HepG2 (cell line): Measurements from ENCODE around the gene CIAO2B. TPM values are rescaled to one million over a fixed set of nuclear protein-coding genes. Genes with fewer than 3 reads are reported as not detected.
A peak's percentile ranks its signal among the peaks of the same experiment; 100 is the strongest.

Source experiments
- ARID3A ChIP-seq: IDR thresholded peaks from 2 replicates; pipeline ENCODE4 v1.6.1; 2012; ENCODE audit warnings: low read depth, low read length, improper control_type of control experiment
- ARNT ChIP-seq: fragments of 450-650 bp; IDR thresholded peaks from 2 replicates; pipeline ENCODE4 v1.6.1; 2017
- ATF6 ChIP-seq: sonication (generic); formaldehyde crosslinking; conservative IDR thresholded peaks from 2 replicates; pipeline ENCODE4 v1.4.0; 2020; ENCODE audit warnings: missing genetic modification reagents
- BATF2 ChIP-seq: sonication (generic); formaldehyde crosslinking; IDR thresholded peaks from 2 replicates; pipeline ENCODE4 v1.8.0; 2022; ENCODE audit warnings: mild to moderate bottlenecking, missing genetic modification reagents, moderate library complexity
- CBX1 ChIP-seq: IDR thresholded peaks from one replicate; pipeline ENCODE4 v1.6.1; 2016; ENCODE audit warnings: antibody characterized with exemption, low read depth
- CERS6 ChIP-seq: sonication (generic); formaldehyde crosslinking; IDR thresholded peaks from 2 replicates; pipeline ENCODE4 v1.5.0; 2020; ENCODE audit warnings: missing genetic modification reagents
- CREB3 ChIP-seq: sonication (generic); formaldehyde crosslinking; IDR thresholded peaks from 2 replicates; pipeline ENCODE4 v1.5.0; 2020; ENCODE audit warnings: missing genetic modification reagents
- EEA1 ChIP-seq: sonication (generic); formaldehyde crosslinking; IDR thresholded peaks from 2 replicates; pipeline ENCODE4 v1.5.1; 2020; ENCODE audit warnings: mild to moderate bottlenecking, missing genetic modification reagents, borderline replicate concordance
- ESRRA ChIP-seq: sonication (generic); formaldehyde crosslinking; IDR thresholded peaks from 2 replicates; pipeline ENCODE4 v1.5.1; 2020; ENCODE audit warnings: mild to moderate bottlenecking, low read depth, missing genetic modification reagents
- FOXK2 ChIP-seq: fragments of 450-650 bp; IDR thresholded peaks from 2 replicates; pipeline ENCODE4 v1.6.1; 2016
- KDM6A ChIP-seq: IDR thresholded peaks from 2 replicates; pipeline ENCODE4 v1.6.1; 2016; ENCODE audit warnings: low read depth
- MAZ ChIP-seq, 2 experiments: sonication (generic) in 1 of 2; formaldehyde crosslinking in 1 of 2; IDR thresholded peaks; 2 replicates each; pipeline versions ENCODE4 v1.5.0 to v1.6.1; 2012 to 2020; ENCODE audit warnings: low read depth in 2 of 2, mild to moderate bottlenecking in 2 of 2, borderline replicate concordance in 1 of 2, improper control_type of control experiment in 1 of 2, low read length in 1 of 2, missing genetic modification reagents in 1 of 2, moderate library complexity in 1 of 2
- NR1H2 ChIP-seq: sonication (generic); formaldehyde crosslinking; IDR thresholded peaks from 2 replicates; pipeline ENCODE4 v1.8.1; 2022; ENCODE audit warnings: low read depth, missing genetic modification reagents, borderline replicate concordance
- SATB2 ChIP-seq: sonication (generic); formaldehyde crosslinking; IDR thresholded peaks from 2 replicates; pipeline ENCODE4 v1.5.0; 2020; ENCODE audit warnings: missing genetic modification reagents
- SRF ChIP-seq: IDR thresholded peaks from 2 replicates; pipeline ENCODE4 v1.6.1; 2011; ENCODE audit warnings: mild to moderate bottlenecking, low read depth, low read length, moderate library complexity
- SRSF1 ChIP-seq: fragments of 200-400 bp; formaldehyde crosslinking; optimal IDR thresholded peaks from 2 replicates; pipeline ENCODE3; 2017; ENCODE audit warnings: mild to moderate bottlenecking, low read depth, low read length, moderate library complexity
- TARDBP ChIP-seq: sonication (generic); formaldehyde crosslinking; IDR thresholded peaks from 2 replicates; pipeline ENCODE4 v1.8.0; 2022; ENCODE audit warnings: mild to moderate bottlenecking, missing genetic modification reagents
- ZNF207 ChIP-seq: fragments of 450-650 bp; IDR thresholded peaks from 2 replicates; pipeline ENCODE4 v1.6.1; 2016; ENCODE audit warnings: antibody characterized with exemption, borderline replicate concordance
- ZNF382 ChIP-seq: sonication (generic); formaldehyde crosslinking; IDR thresholded peaks from 2 replicates; pipeline ENCODE4 v1.5.0; 2020; ENCODE audit warnings: missing genetic modification reagents, mild to moderate bottlenecking, borderline replicate concordance
- ZNF503 ChIP-seq: sonication (generic); formaldehyde crosslinking; IDR thresholded peaks from 2 replicates; pipeline ENCODE4 v1.4.0; 2020; ENCODE audit warnings: missing genetic modification reagents
- ZSCAN21 ChIP-seq: sonication (generic); formaldehyde crosslinking; IDR thresholded peaks from 2 replicates; pipeline ENCODE4 v1.8.0; 2022; ENCODE audit warnings: mild to moderate bottlenecking, missing genetic modification reagents, moderate library complexity, borderline replicate concordance
- polyA plus RNA-seq, 8 experiments: library from polyadenylated mRNA; depleted of rRNA in 3 of 8; stranded (reverse) in 7 of 8; unstranded in 1 of 8; fragments of >200 nt; fragmentation: Illumina TruSeq in 4 of 8; extraction: Trizol in 4 of 8; gene quantifications; 2 replicates each; pipeline versions ENCODE4 v1.2.1 to v1.2.3, GENCODE V29; 2011 to 2016; ENCODE audit warnings: low read depth in 4 of 8, missing spikeins in 1 of 8, mixed read lengths in 1 of 8; ENCODE audit not compliant: insufficient read depth in 1 of 8
- total RNA-seq, 5 experiments: library from RNA; depleted of rRNA; stranded (reverse); fragments of >200 nt; fragmentation: Illumina TruSeq; extraction: Trizol; gene quantifications; 2 replicates each; pipeline ENCODE4 v1.2.3, GENCODE V29; 2016; ENCODE audit warnings: low read depth in 1 of 5

CIAO2B gene
- total and polyA plus RNA-seq, 2 of the 13 experiments (the other 11 are each of a cell fraction or from before 2014, with no cell fraction given), result 157 to 293 TPM

- no peak for TF ChIP-seq ZNF207
- TF ChIP-seq EEA1 (CRISPR knock-in tag), result 0 out of 2 replicates have a peak, but pooled peaks have one; percentile 27
- TF ChIP-seq ZNF503, result peak; percentile 87
- no peak for TF ChIP-seq NR1H2 (CRISPR knock-in tag)
- TF ChIP-seq CREB3 (CRISPR knock-in tag), result no peak
- peak; percentile 13 for TF ChIP-seq CBX1
- TF ChIP-seq KDM6A (CRISPR knock-in tag), result peak; percentile 98
- TF ChIP-seq ARID3A, result no peak
- TF ChIP-seq FOXK2, result peak; percentile 72
- no peak for TF ChIP-seq SRF
- TF ChIP-seq ESRRA (CRISPR knock-in tag), result no peak
- TF ChIP-seq TARDBP (CRISPR knock-in tag), result no peak; the same call in 1 of the 2 replicates
- TF ChIP-seq ARNT, result no peak
- no peak for TF ChIP-seq BATF2 (CRISPR knock-in tag)
- TF ChIP-seq SATB2 (CRISPR knock-in tag), result 0 out of 2 replicates have a peak, but pooled peaks have one; percentile 59
- TF ChIP-seq SRSF1, result no peak
- TF ChIP-seq CERS6 (CRISPR knock-in tag), result no peak
- no peak for TF ChIP-seq ZNF382 (CRISPR knock-in tag)
- no peak for TF ChIP-seq ATF6 (CRISPR knock-in tag)
- no peak for TF ChIP-seq ZSCAN21
- TF ChIP-seq MAZ (IDR thresholded peaks at IDR 0.05; ENCODE audit: borderline replicate concordance, low read depth, low read length), result no peak
- TF ChIP-seq MAZ (CRISPR knock-in tag; IDR thresholded peaks at IDR 0.05; ENCODE audit: low read depth), result no peak; the same call in 1 of the 2 replicates
Measured at GRCh38 chr16:66904846-66905632, 29.2 kb downstream of the CIAO2B start (continued).
